Uterus (tissue), 4 donors: ENCODE results near the gene GALNT2. TPM values are rescaled to one million over a fixed set of nuclear protein-coding genes. Genes with fewer than 3 reads are reported as not detected.

Experiments used
- DNase-seq, 2 donors: peaks; one replicate each; pipeline ENCODE4 v3.0.0-alpha.2; 2019 to 2020
- H3K27ac ChIP-seq, 2 donors: fragments of 200-600 bp; sonication (generic); 1 replicate in 1 of 2; 2 replicates in 1 of 2; pipeline ENCODE4 v1.5.1; 2016 to 2018
- H3K27me3 ChIP-seq, 2 donors: fragments of 200-600 bp; sonication (generic); one replicate each; pipeline ENCODE4 v1.5.1; 2018 to 2019; ENCODE audit warnings: control low read depth in 1 of 2
- H3K36me3 ChIP-seq, 2 donors: fragments of 200-600 bp; sonication (generic); one replicate each; pipeline ENCODE4 v1.5.1; 2019; ENCODE audit warnings: control low read depth in 1 of 2
- H3K4me1 ChIP-seq, 2 donors: fragments of 200-600 bp; sonication (generic); one replicate each; pipeline ENCODE4 v1.5.1; 2018 to 2019; ENCODE audit warnings: control low read depth in 1 of 2
- H3K4me3 ChIP-seq, 2 donors: fragments of 200-600 bp; sonication (generic); 1 replicate in 1 of 2; 2 replicates in 1 of 2; pipeline ENCODE4 v1.5.1; 2018 to 2019; ENCODE audit warnings: mild to moderate bottlenecking in 1 of 2
- H3K9me3 ChIP-seq, 2 donors: fragments of 200-600 bp; sonication (generic); one replicate each; pipeline ENCODE4 v1.5.1; 2019; ENCODE audit warnings: control low read depth in 1 of 2
- POLR2A ChIP-seq, 2 donors: fragments of 450-650 bp; IDR thresholded peaks; one replicate each; pipeline ENCODE4 v1.6.1; 2016; ENCODE audit warnings: antibody characterized with exemption in 2 of 2, mild to moderate bottlenecking in 1 of 2, moderate library complexity in 1 of 2
- intact Hi-C: fragments of 100-400 bp; cut with DNase I; formaldehyde crosslinking; loops from one replicate; pipeline ENCODE4 v1.15.1; 2023; ENCODE audit warnings: low total_unique reads
- total RNA-seq, 4 donors: library from RNA; depleted of rRNA in 3 of 4; stranded (reverse); fragments of >200 nt in 3 of 4; gene quantifications; one replicate each; pipeline versions ENCODE4 v1.1.0 to v1.2.4, GENCODE V29; 2014 to 2023
- TF ChIP-seq, protein P1 (sequence below), 4 experiments: fragments of 200-600 bp in 2 of 4; fragments of 450-650 bp in 2 of 4; sonication (generic) in 2 of 4; IDR thresholded peaks; one replicate each; pipeline ENCODE4 v1.5.1; 2016 to 2019; ENCODE audit warnings: antibody characterized with exemption in 4 of 4, mild to moderate bottlenecking in 2 of 4, moderate library complexity in 1 of 4
- donor health status: DM: yes; HTN: yes; CAD: no.

Gene GALNT2
- total RNA-seq, 4 donors from 2014 or later, result 13.6 to 51.6 (median 39.6) TPM

GRCh38 chr1:230076121-230076520 is 9.1 kb downstream of the GALNT2 start:
- no peaks in the 10 kb centered on the region for H3K4me1 ChIP-seq
- no peaks in the 10 kb centered on the region for H3K27me3 ChIP-seq
- no peaks in the 10 kb centered on the region for H3K9me3 ChIP-seq
- TF ChIP-seq, protein P1, sequence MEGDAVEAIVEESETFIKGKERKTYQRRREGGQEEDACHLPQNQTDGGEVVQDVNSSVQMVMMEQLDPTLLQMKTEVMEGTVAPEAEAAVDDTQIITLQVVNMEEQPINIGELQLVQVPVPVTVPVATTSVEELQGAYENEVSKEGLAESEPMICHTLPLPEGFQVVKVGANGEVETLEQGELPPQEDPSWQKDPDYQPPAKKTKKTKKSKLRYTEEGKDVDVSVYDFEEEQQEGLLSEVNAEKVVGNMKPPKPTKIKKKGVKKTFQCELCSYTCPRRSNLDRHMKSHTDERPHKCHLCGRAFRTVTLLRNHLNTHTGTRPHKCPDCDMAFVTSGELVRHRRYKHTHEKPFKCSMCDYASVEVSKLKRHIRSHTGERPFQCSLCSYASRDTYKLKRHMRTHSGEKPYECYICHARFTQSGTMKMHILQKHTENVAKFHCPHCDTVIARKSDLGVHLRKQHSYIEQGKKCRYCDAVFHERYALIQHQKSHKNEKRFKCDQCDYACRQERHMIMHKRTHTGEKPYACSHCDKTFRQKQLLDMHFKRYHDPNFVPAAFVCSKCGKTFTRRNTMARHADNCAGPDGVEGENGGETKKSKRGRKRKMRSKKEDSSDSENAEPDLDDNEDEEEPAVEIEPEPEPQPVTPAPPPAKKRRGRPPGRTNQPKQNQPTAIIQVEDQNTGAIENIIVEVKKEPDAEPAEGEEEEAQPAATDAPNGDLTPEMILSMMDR (IDR thresholded peaks at IDR 0.05), result no peak
- no peak for TF ChIP-seq POLR2A (IDR thresholded peaks at IDR 0.05)
- H3K4me3 ChIP-seq, result no peak overlapping the region
- DNase-seq, result no peak
- H3K36me3 ChIP-seq, result no peaks in the 10 kb centered on the region
- intact Hi-C loops, result no loop called here
- no peak overlapping the region for H3K27ac ChIP-seq

DNA sequence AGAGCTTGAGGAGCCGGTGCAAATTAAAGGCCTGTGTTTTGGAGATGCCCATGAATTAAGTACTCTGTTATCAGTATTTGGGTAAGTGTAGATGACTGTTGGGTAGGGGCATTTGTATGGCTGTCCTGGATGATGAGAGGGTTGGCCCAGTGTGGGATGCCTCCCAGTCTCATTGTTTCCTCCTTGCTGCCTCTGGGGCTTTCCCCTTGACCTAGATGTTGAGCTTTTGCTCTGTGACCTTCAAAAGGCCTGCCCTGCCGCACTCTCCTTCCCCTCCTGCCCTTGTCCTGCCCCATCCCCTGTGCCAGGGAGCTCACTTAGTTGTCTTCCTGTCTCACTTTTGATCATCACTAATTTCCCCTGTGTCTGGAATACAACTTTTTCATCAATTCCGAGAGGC is 10.0 kb downstream of the GALNT2 start:
- Histone ChIP-seq H3K27ac (no peak overlapping the region), H3K36me3 (no peaks in the 10 kb centered on the region), H3K9me3 (no peaks in the 10 kb centered on the region), H3K27me3 (no peaks in the 10 kb centered on the region), H3K4me1 (no peaks in the 10 kb centered on the region), H3K4me3 (no peak overlapping the region)
- DNase-seq, result no peak
- TF ChIP-seq, protein P1 (IDR thresholded peaks at IDR 0.05), result no peak
- TF ChIP-seq POLR2A (IDR thresholded peaks at IDR 0.05), result no peak
- intact Hi-C loops, result no loop called here

GRCh38 chr1:230077436-230078213 is 10.6 kb downstream of the GALNT2 start:
- H3K4me3 ChIP-seq, result no peak overlapping the region
- no peaks in the 10 kb centered on the region for H3K4me1 ChIP-seq
- H3K27me3 ChIP-seq, result no peaks in the 10 kb centered on the region
- no peaks in the 10 kb centered on the region for H3K9me3 ChIP-seq
- no peak for TF ChIP-seq POLR2A (IDR thresholded peaks at IDR 0.05)
- TF ChIP-seq, protein P1 (IDR thresholded peaks at IDR 0.05), result no peak
- no peaks in the 10 kb centered on the region for H3K36me3 ChIP-seq
- no peak overlapping the region for H3K27ac ChIP-seq
- DNase-seq, result no peak
- intact Hi-C loops, result no loop called here

DNA sequence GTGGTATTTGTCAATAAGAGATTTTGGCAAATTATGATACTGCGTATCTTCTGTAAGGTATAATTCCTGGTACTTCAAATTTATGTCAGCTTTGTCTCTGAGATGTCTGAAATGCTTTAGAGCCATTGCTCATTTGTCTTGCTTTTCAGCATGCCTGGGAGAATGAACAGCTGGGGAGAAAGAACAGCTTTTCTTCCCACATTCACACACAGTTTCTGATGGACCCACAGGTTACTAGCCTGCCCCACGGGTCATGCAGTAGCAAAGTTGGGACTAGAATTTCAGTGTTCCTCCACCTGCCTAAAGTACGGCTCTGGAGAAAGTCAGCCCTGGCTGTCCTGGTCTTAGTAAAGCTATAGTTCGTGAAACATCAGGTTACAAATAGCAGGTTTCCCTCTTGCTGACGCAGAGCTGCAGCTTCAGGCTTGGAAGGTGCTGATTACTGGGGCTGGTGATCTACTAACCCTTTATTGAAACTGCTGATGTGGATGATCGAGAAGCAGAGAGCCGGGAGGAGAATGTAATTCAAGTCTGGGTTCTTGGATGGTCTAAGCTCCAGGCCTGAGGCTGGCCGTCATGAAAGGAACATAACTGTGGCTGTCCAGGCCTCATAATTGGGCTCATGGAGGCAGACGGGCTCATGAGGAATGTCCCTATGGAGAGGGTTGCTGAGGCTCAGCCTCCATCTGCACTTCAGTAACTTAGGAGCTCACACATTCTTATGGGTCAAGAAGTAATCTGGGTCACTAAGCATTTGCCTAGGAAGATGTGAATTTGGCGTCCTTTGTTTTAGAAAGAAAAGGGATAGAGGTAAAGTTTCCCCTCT is 12.4 kb downstream of the GALNT2 start:
- DNase-seq, result no peak
- H3K4me1 ChIP-seq, result no peaks in the 10 kb centered on the region
- H3K36me3 ChIP-seq, result no peaks in the 10 kb centered on the region
- no peaks in the 10 kb centered on the region for H3K9me3 ChIP-seq
- intact Hi-C loops, result no loop called here
- no peak overlapping the region for H3K27ac ChIP-seq
- TF ChIP-seq POLR2A (IDR thresholded peaks at IDR 0.05), result no peak
- TF ChIP-seq, protein P1 (IDR thresholded peaks at IDR 0.05), result no peak
- H3K4me3 ChIP-seq, result no peak overlapping the region
- H3K27me3 ChIP-seq, result no peaks in the 10 kb centered on the region

DNA sequence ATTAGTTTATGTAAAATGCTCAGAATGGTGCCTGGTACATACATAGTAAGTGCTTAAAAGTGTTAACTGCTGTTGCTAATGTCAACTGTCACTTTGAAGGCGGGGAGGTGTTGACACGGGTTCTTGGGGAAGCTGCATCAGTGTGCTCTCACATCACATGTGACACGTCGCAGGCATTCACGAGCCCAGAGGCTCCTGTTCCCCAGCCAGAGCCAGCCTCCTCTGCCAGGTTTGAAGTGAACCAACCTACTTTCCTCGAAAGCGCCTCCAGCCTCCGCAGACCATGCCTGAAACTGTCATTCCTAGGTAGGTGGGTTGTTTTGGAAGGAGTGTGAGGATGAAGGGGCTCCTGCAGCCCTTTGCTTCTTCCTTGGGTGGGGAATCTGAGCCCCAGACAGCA is 13.8 kb downstream of the GALNT2 start:
- DNase-seq, result no peak
- TF ChIP-seq POLR2A (IDR thresholded peaks at IDR 0.05), result no peak
- TF ChIP-seq, protein P1 (IDR thresholded peaks at IDR 0.05), result no peak
- no peaks in the 10 kb centered on the region for H3K4me1 ChIP-seq
- no peaks in the 10 kb centered on the region for H3K27me3 ChIP-seq
- H3K9me3 ChIP-seq, result no peaks in the 10 kb centered on the region
- H3K27ac ChIP-seq, result no peak overlapping the region
- intact Hi-C loops, result no loop called here
- no peak overlapping the region for H3K4me3 ChIP-seq
- H3K36me3 ChIP-seq, result no peaks in the 10 kb centered on the region
